RWPE2 (cell line): Measurements from ENCODE around the gene ST6GALNAC5.

ENCODE experiments used
- ATAC-seq: fragments of 200-7000 bp; cut with Tn5 transposase; 3 replicates; pipeline ENCODE4 v1.9.1; 2021; ENCODE audit warnings: low read depth
- DNase-seq: peaks from one replicate; pipeline ENCODE4 v3.0.0-alpha.2; 2020; ENCODE audit warnings: low spot score
- H3K27ac ChIP-seq: fragments of 450-650 bp; 2 replicates; pipeline ENCODE4 v1.5.1; 2017; ENCODE audit warnings: mild to moderate bottlenecking; ENCODE audit not compliant: poor library complexity, severe bottlenecking
- H3K27me3 ChIP-seq: fragments of 250-450 bp; sonication (Bioruptor Pico); 2 replicates; pipeline ENCODE4 v1.5.1; 2021; ENCODE audit warnings: mild to moderate bottlenecking, moderate library complexity; ENCODE audit not compliant: insufficient read depth, poor library complexity, severe bottlenecking
- H3K36me3 ChIP-seq: fragments of 250-450 bp; sonication (Bioruptor Pico); 2 replicates; pipeline ENCODE4 v1.5.1; 2020; ENCODE audit warnings: low read depth, mild to moderate bottlenecking, moderate library complexity
- H3K4me1 ChIP-seq: fragments of 250-450 bp; sonication (Bioruptor Pico); 2 replicates; pipeline ENCODE4 v1.5.1; 2021; ENCODE audit warnings: mild to moderate bottlenecking, moderate library complexity; ENCODE audit not compliant: insufficient read depth, poor library complexity, severe bottlenecking
- H3K4me3 ChIP-seq: fragments of 250-450 bp; sonication (Bioruptor Pico); 2 replicates; pipeline ENCODE4 v1.5.1; 2021; ENCODE audit warnings: mild to moderate bottlenecking, moderate library complexity; ENCODE audit not compliant: severe bottlenecking
- H3K9me3 ChIP-seq: fragments of 250-450 bp; sonication (Bioruptor Pico); 2 replicates; pipeline ENCODE4 v1.5.1; 2021; ENCODE audit warnings: mild to moderate bottlenecking, moderate library complexity; ENCODE audit not compliant: severe bottlenecking
- TF ChIP-seq, protein P1 (sequence below): fragments of 450-650 bp; IDR thresholded peaks from one replicate; pipeline ENCODE4 v1.5.1; 2017; ENCODE audit warnings: mild to moderate bottlenecking, moderate library complexity; ENCODE audit not compliant: poor library complexity, severe bottlenecking

Gene ST6GALNAC5

DNA sequence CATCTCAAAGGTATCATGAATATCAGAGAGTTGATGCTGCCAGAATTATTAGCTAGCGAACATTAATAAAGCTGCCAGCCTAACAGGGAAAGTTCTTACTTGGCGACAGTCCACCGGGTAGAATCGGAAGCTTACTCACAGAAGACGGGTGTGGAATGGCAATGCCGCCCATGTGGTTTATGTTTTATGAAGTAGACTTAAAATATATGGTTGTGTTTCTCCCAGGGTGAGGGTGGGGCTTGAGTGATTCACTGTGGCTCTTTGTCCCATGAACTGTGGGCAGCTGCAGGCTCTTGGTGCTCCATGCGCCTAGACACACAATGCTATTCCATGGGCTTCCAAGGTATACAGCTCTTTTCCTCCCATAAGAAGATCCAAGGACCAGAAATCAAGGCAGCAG is 189.2 kb downstream of the ST6GALNAC5 start:
- H3K36me3 ChIP-seq, result no peaks in the 10 kb centered on the region; the same call in 1 of the 2 replicates
- H3K27ac ChIP-seq, result no peak overlapping the region
- ATAC-seq (peak; percentile 58), DNase-seq (no peak)
- H3K9me3 ChIP-seq, result no peaks in the 10 kb centered on the region
- H3K4me3 ChIP-seq, result no peak overlapping the region
- no peaks in the 10 kb centered on the region for H3K27me3 ChIP-seq
- TF ChIP-seq, protein P1, sequence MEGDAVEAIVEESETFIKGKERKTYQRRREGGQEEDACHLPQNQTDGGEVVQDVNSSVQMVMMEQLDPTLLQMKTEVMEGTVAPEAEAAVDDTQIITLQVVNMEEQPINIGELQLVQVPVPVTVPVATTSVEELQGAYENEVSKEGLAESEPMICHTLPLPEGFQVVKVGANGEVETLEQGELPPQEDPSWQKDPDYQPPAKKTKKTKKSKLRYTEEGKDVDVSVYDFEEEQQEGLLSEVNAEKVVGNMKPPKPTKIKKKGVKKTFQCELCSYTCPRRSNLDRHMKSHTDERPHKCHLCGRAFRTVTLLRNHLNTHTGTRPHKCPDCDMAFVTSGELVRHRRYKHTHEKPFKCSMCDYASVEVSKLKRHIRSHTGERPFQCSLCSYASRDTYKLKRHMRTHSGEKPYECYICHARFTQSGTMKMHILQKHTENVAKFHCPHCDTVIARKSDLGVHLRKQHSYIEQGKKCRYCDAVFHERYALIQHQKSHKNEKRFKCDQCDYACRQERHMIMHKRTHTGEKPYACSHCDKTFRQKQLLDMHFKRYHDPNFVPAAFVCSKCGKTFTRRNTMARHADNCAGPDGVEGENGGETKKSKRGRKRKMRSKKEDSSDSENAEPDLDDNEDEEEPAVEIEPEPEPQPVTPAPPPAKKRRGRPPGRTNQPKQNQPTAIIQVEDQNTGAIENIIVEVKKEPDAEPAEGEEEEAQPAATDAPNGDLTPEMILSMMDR, result no peak
- no peaks in the 10 kb centered on the region for H3K4me1 ChIP-seq

DNA sequence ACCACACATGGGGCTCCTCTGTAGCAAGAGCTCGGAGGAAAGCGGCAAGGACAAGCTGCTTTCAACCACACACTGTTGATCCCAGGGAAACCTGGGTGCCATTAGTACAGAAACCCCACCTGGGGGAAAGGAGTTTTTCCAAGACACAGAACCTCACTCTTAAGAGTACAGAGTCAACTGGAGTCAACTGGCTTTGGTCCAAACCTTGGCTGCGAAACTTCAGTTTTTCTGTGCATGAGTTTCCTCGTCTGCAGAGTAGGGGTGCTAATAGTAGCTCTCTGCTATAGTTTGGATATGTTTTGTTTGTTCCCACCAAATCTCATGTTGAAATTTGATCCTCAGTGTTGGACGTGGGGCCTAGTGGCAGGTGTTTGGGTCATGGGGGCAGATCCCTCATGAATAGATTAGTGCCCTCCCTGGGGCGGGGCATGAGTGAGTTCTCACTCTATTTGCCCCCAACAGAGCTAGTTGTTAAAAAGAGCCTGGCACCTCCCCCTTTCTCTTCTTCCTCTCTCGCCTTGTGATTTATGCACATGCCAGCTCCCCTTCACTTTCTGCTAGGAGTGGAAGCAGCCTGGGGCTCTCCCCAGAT is 190.8 kb downstream of the ST6GALNAC5 start:
- no peak for DNase-seq
- TF ChIP-seq, protein P1, result no peak
- H3K27me3 ChIP-seq, result no peaks in the 10 kb centered on the region
- no peak overlapping the region for H3K27ac ChIP-seq
- no peaks in the 10 kb centered on the region for H3K36me3 ChIP-seq
- H3K9me3 ChIP-seq, result no peaks in the 10 kb centered on the region
- no peaks in the 10 kb centered on the region for H3K4me1 ChIP-seq
- no peak for ATAC-seq
- H3K4me3 ChIP-seq, result no peak overlapping the region

DNA sequence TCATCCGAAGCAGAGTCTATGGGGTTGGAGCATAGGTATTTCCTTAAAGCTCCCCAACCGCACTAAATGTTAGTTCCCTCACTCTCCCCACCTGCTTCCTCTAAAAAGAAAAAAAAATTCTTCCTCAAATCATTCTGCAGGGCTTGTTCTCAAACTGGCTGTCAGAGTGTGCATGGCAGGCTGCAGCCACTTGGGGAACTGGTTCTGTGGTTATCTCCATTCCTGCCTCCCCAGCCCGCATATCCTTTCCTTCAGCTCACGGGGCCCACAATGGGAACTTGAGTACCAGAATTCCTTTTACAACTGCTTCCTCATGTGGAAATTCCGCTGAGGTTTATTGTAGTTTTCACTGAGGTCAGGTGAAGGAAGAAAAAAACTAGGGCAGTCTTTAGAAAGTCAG is 192.7 kb downstream of the ST6GALNAC5 start:
- Histone ChIP-seq H3K4me1 (no peaks in the 10 kb centered on the region), H3K27ac (no peak overlapping the region), H3K27me3 (no peaks in the 10 kb centered on the region), H3K4me3 (no peak overlapping the region), H3K36me3 (no peaks in the 10 kb centered on the region), H3K9me3 (no peaks in the 10 kb centered on the region)
- ATAC-seq (no peak), DNase-seq (no peak)
- TF ChIP-seq, protein P1, result no peak

DNA sequence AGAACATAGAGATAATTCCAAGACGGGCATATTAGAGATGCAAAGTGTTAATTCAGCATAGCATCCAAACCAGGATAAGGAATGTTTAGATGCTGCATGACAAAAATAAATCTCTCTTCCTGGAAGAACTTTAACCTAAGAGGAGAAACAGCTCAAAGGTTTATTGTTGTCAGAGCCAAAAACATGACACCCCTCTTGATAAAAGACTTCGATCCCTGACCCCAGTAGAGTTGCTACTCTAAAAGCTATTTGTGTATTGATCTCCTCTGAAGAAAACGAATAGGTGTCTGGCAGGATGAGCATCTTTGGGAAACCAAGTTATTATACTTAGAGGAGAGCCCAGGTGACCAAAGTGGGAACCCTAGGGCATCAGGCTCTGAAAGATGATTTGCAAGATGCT is 193.9 kb downstream of the ST6GALNAC5 start:
- Histone ChIP-seq H3K4me1 (no peaks in the 10 kb centered on the region), H3K27me3 (no peaks in the 10 kb centered on the region), H3K4me3 (no peak overlapping the region), H3K36me3 (no peaks in the 10 kb centered on the region), H3K27ac (no peak overlapping the region), H3K9me3 (no peaks in the 10 kb centered on the region)
- TF ChIP-seq, protein P1, result no peak
- DNase-seq (no peak), ATAC-seq (no peak)

DNA sequence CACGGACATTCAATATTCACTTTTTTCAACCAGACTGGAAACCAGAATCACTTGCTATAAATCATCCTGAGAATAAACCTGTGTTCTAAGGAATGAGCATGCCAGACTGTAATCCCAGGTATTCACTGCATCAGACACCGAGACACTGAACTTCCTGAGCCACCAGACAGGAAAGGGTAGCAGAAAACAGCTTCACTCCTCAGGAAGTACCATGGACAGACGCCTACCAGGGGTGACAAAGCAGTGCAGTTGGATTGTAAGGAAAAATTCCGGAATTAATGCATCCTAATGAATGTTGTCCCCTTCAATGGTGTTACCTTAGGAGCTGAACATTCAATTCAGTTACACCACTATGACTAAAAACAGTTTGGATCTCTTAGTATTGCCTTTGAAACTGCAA is 195.8 kb downstream of the ST6GALNAC5 start:
- no peak overlapping the region for H3K4me3 ChIP-seq
- no peak for ATAC-seq
- TF ChIP-seq, protein P1, result no peak

More for the DNA sequence above, 195.8 kb downstream of the ST6GALNAC5 start:
- H3K36me3 ChIP-seq, result no peaks in the 10 kb centered on the region
- H3K4me1 ChIP-seq, result peaks cover 5% of the 10 kb centered on the region
- no peaks in the 10 kb centered on the region for H3K9me3 ChIP-seq
- H3K27ac ChIP-seq, result no peak overlapping the region
- no peaks in the 10 kb centered on the region for H3K27me3 ChIP-seq
- no peak for DNase-seq
